Activated CD4-positive, alpha-beta memory T cell treated with anti-CD3 and anti-CD28 coated beads, Interleukin-2, amount 10 ng/mL, durations not matched to agents 7 days and 5 days (primary cell): ENCODE data around the gene SLC6A13. TPM values are rescaled to one million over a fixed set of nuclear protein-coding genes. Genes with fewer than 3 reads are reported as not detected.

ENCODE experiments used
- CTCF ChIA-PET: fragments of 350-600 bp; sonication (Branson Sonifier 250); formaldehyde crosslinking; loops from one replicate; lab custom pipeline; 2021; ENCODE audit warnings: antibody characterized with exemption, inconsistent platforms; lab: Charles Lee
- POLR2A ChIA-PET: fragments of 350-600 bp; sonication (Branson Sonifier 250); formaldehyde crosslinking; loops from one replicate; lab custom pipeline; 2021; ENCODE audit warnings: antibody characterized with exemption; lab: Charles Lee
- DNase-seq: peaks from one replicate; pipeline ENCODE4 v3.0.0-alpha.2; 2020
- H3K27ac Mint-ChIP-seq: one replicate; pipeline ENCODE4 v1.8.0; 2021; ENCODE audit warnings: mild to moderate bottlenecking, mixed read lengths
- H3K27me3 Mint-ChIP-seq: one replicate; pipeline ENCODE4 v1.8.0; 2021; ENCODE audit warnings: mixed read lengths
- H3K36me3 Mint-ChIP-seq: one replicate; pipeline ENCODE4 v1.8.0; 2021; ENCODE audit warnings: low read depth, mixed read lengths
- H3K4me1 Mint-ChIP-seq: one replicate; pipeline ENCODE4 v1.8.0; 2021; ENCODE audit warnings: mixed read lengths
- H3K4me3 Mint-ChIP-seq: one replicate; pipeline ENCODE4 v1.8.0; 2021; ENCODE audit warnings: mild to moderate bottlenecking, mixed read lengths
- H3K9me3 Mint-ChIP-seq: one replicate; pipeline ENCODE4 v1.8.0; 2021; ENCODE audit warnings: mixed read lengths
- total RNA-seq, 2 experiments: library from RNA; stranded (reverse); gene quantifications; one replicate each; pipeline ENCODE4 v1.2.3, GENCODE V29; 2021

SLC6A13 gene
- total RNA-seq, 2 experiments from 2014 or later, result not detected

GRCh38 chr12:172732-173161, 89.9 kb downstream of the SLC6A13 start:
- no peak overlapping the region for H3K4me3 Mint-ChIP-seq
- DNase-seq, result no peak
- no peaks in the 10 kb centered on the region for H3K9me3 Mint-ChIP-seq
- POLR2A ChIA-PET, result no interaction called here
- peaks cover 11% of the 10 kb centered on the region for H3K4me1 Mint-ChIP-seq
- CTCF ChIA-PET, result no interaction called here
- peaks cover 1% of the 10 kb centered on the region for H3K27me3 Mint-ChIP-seq
- no peaks in the 10 kb centered on the region for H3K36me3 Mint-ChIP-seq
- no peak overlapping the region for H3K27ac Mint-ChIP-seq

- Mint-ChIP-seq H3K4me3 (no peak overlapping the region), H3K9me3 (no peaks in the 10 kb centered on the region), H3K36me3 (no peaks in the 10 kb centered on the region), H3K4me1 (peaks cover 11% of the 10 kb centered on the region), H3K27me3 (peaks cover 1% of the 10 kb centered on the region), H3K27ac (no peak overlapping the region)
- no peak for DNase-seq
- ChIA-PET POLR2A (no interaction called here), CTCF (no interaction called here)
These were observed 90.6 kb downstream of the SLC6A13 start for GRCh38 chr12:171743-172676.

- H3K4me1 Mint-ChIP-seq, result peaks cover 11% of the 10 kb centered on the region
- H3K36me3 Mint-ChIP-seq, result no peaks in the 10 kb centered on the region
- CTCF ChIA-PET, result no interaction called here
- no peaks in the 10 kb centered on the region for H3K9me3 Mint-ChIP-seq
- H3K4me3 Mint-ChIP-seq, result no peak overlapping the region
- DNase-seq, result no peak
- peaks cover 1% of the 10 kb centered on the region for H3K27me3 Mint-ChIP-seq
- no peak overlapping the region for H3K27ac Mint-ChIP-seq
- POLR2A ChIA-PET, result no interaction called here
These were observed 91.4 kb downstream of the SLC6A13 start for GRCh38 chr12:171276-171675.

Other genes starting within 250 kb of the SLC6A13 start
- gene IQSEC3, start 196.1 kb downstream of the SLC6A13 start, total RNA-seq, result under 1 TPM; 0.10 to 0.33 TPM
- gene SLC6A12, start 48.7 kb downstream of the SLC6A13 start, total RNA-seq, result not detected
- gene KDM5A, start 126.5 kb upstream of the SLC6A13 start, total RNA-seq, result 10 to 100 TPM; 91.4 to 94.6 TPM
- 10 to 100 TPM; 11.6 to 13.4 TPM for gene CCDC77, start 138.8 kb upstream of the SLC6A13 start, total RNA-seq
- under 1 TPM; 0.68 to 0.88 TPM for gene B4GALNT3, start 197.1 kb upstream of the SLC6A13 start, total RNA-seq